Measurements from ENCODE around the gene DEDD. TPM values are rescaled to one million over a fixed set of nuclear protein-coding genes. Genes with fewer than 3 reads are reported as not detected.
A peak's percentile ranks its signal among the peaks of the same experiment; 100 is the strongest.

Gene DEDD
- total and polyA plus RNA-seq, 2 of the 13 experiments (the other 11 are each of a cell fraction or from before 2014, with no cell fraction given) = 12.6 to 27.8 TPM

- TF ChIP-seq RERE (CRISPR knock-in tag; IDR thresholded peaks at IDR 0.05; ENCODE audit: low read depth) (no peak), ZNF619 (CRISPR knock-in tag; IDR thresholded peaks at IDR 0.05) (no peak), GABPA (IDR thresholded peaks at IDR 0.05; ENCODE audit: low read depth, low read length) (peak; percentile 63), GABPA (CRISPR knock-in tag; IDR thresholded peaks at IDR 0.05; ENCODE audit: low read depth) (peak; percentile 85), MTA3 (CRISPR knock-in tag; IDR thresholded peaks at IDR 0.05) (no peak), ZSCAN29 (CRISPR knock-in tag; conservative IDR thresholded peaks at IDR 0.05) (peak; percentile 88; the same call in 1 of the 2 replicates), TRIM22 (IDR thresholded peaks at IDR 0.05) (no peak), SP140L (CRISPR knock-in tag; IDR thresholded peaks at IDR 0.05; ENCODE audit: borderline replicate concordance) (no peak), ZMYM4 (CRISPR knock-in tag; IDR thresholded peaks at IDR 0.05) (no peak), AKNA (CRISPR knock-in tag; IDR thresholded peaks at IDR 0.05; ENCODE audit: borderline replicate concordance) (no peak)
- TF ChIP-seq, protein P1, sequence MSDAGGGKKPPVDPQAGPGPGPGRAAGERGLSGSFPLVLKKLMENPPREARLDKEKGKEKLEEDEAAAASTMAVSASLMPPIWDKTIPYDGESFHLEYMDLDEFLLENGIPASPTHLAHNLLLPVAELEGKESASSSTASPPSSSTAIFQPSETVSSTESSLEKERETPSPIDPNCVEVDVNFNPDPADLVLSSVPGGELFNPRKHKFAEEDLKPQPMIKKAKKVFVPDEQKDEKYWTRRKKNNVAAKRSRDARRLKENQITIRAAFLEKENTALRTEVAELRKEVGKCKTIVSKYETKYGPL (CRISPR knock-in tag; IDR thresholded peaks at IDR 0.05) = no peak
- TF ChIP-seq, protein P2, sequence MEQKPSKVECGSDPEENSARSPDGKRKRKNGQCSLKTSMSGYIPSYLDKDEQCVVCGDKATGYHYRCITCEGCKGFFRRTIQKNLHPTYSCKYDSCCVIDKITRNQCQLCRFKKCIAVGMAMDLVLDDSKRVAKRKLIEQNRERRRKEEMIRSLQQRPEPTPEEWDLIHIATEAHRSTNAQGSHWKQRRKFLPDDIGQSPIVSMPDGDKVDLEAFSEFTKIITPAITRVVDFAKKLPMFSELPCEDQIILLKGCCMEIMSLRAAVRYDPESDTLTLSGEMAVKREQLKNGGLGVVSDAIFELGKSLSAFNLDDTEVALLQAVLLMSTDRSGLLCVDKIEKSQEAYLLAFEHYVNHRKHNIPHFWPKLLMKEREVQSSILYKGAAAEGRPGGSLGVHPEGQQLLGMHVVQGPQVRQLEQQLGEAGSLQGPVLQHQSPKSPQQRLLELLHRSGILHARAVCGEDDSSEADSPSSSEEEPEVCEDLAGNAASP (CRISPR knock-in tag; IDR thresholded peaks at IDR 0.05; ENCODE audit: borderline replicate concordance) = no peak
- TF ChIP-seq, protein P3, sequence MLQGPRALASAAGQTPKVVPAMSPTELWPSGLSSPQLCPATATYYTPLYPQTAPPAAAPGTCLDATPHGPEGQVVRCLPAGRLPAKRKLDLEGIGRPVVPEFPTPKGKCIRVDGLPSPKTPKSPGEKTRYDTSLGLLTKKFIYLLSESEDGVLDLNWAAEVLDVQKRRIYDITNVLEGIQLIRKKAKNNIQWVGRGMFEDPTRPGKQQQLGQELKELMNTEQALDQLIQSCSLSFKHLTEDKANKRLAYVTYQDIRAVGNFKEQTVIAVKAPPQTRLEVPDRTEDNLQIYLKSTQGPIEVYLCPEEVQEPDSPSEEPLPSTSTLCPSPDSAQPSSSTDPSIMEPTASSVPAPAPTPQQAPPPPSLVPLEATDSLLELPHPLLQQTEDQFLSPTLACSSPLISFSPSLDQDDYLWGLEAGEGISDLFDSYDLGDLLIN (CRISPR knock-in tag; IDR thresholded peaks at IDR 0.05; ENCODE audit: borderline replicate concordance) = no peak
Measured at GRCh38 chr1:161132410-161133219, at the start of gene DEDD (continued).

Measured in HepG2 (cell line).